ENCODE data around the gene ANLN. TPM values are rescaled to one million over a fixed set of nuclear protein-coding genes. Genes with fewer than 3 reads are reported as not detected.

Gene ANLN, protein sequence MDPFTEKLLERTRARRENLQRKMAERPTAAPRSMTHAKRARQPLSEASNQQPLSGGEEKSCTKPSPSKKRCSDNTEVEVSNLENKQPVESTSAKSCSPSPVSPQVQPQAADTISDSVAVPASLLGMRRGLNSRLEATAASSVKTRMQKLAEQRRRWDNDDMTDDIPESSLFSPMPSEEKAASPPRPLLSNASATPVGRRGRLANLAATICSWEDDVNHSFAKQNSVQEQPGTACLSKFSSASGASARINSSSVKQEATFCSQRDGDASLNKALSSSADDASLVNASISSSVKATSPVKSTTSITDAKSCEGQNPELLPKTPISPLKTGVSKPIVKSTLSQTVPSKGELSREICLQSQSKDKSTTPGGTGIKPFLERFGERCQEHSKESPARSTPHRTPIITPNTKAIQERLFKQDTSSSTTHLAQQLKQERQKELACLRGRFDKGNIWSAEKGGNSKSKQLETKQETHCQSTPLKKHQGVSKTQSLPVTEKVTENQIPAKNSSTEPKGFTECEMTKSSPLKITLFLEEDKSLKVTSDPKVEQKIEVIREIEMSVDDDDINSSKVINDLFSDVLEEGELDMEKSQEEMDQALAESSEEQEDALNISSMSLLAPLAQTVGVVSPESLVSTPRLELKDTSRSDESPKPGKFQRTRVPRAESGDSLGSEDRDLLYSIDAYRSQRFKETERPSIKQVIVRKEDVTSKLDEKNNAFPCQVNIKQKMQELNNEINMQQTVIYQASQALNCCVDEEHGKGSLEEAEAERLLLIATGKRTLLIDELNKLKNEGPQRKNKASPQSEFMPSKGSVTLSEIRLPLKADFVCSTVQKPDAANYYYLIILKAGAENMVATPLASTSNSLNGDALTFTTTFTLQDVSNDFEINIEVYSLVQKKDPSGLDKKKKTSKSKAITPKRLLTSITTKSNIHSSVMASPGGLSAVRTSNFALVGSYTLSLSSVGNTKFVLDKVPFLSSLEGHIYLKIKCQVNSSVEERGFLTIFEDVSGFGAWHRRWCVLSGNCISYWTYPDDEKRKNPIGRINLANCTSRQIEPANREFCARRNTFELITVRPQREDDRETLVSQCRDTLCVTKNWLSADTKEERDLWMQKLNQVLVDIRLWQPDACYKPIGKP
- total RNA-seq: 112 and 119 TPM in 2 replicates
- 16.9 and 28.5 TPM in 2 replicates for polyA plus RNA-seq
- polyA plus RNA-seq (2011; cell fraction: cytosol; rRNA removed): 16.7 and 20.4 TPM in 2 replicates
- polyA plus RNA-seq (2011; cell fraction: nucleus; rRNA removed): 150 and 223 TPM in 2 replicates
- polyA plus RNA-seq (2012): 27.7 and 72.5 TPM in 2 replicates
- 125 and 142 TPM in 2 replicates for polyA minus RNA-seq
- 86.0 TPM for polyA minus RNA-seq (2011; cell fraction: cytosol; rRNA and poly(A)+ RNA removed)
- polyA minus RNA-seq (2011; cell fraction: nucleus; rRNA and poly(A)+ RNA removed): 205 and 464 TPM in 2 replicates
- Bru-seq, nascent RNA: percentile 93 among the genes with signal in this experiment
- BruChase-seq, experiment 1, labeled RNA remaining after a 6-hour chase: percentile 90 among the genes with signal in this experiment
- percentile 85 among the genes with signal in this experiment for BruChase-seq, experiment 2, labeled RNA remaining after a 2-hour chase
- long read RNA-seq, partial matches to known transcripts: 8 of 12 reads
- long read RNA-seq, other reads (novel, unspliced or antisense): 3 of 12 reads

- BruUV-seq (replicated peaks): TSS peak; percentile 53
- H3K4me1 ChIP-seq (ENCODE audit: control insufficient read depth, extremely low read depth, insufficient read depth, low read length): peaks cover 31% of the 10 kb centered on the region
- peaks cover 0 to 2% of the 10 kb centered on the region in 2 experiments for H3K27me3 ChIP-seq (ENCODE audit: control insufficient read depth in 2 of 2, insufficient read depth in 2 of 2, low read length in 2 of 2)
- peak within 1 kb of the TSS; percentile 57 to 91 (median 87) for H3K4me3 ChIP-seq (replicated peaks in 1 of 3; ENCODE audit: insufficient read depth in 1 of 3, low read depth in 1 of 3, low read length in 3 of 3)
- no peaks in the 10 kb centered on the region for H3K36me3 ChIP-seq (ENCODE audit: control insufficient read depth in 2 of 2, extremely low read depth in 1 of 2, insufficient read depth in 2 of 2, low read length in 2 of 2)
- H3K9me1 ChIP-seq (replicated peaks; ENCODE audit: control insufficient read depth, extremely low read depth, insufficient read depth, low read length): no peaks in the 10 kb centered on the region
- dilution Hi-C loops (cut with MboI; ENCODE audit: extremely low pct_ligation_motif_present, low sequenced_read_pairs): no loop called here
- DNase-seq (ENCODE audit: low read depth, low spot score) (peak; percentile 86), FAIRE-seq (peak; percentile 56)
- POLR2A ChIA-PET: interaction anchor here (1.5 kb wide), 1 partner anchor 589 kb away, joined by 4 read pairs; the partner anchor contains the start of gene SEPTIN7
- peak within 1 kb of the TSS; percentile 94 for H2AFZ ChIP-seq (ENCODE audit: low read depth, low read length)
- peak within 1 kb of the TSS; percentile 78 for H3K9ac ChIP-seq (replicated peaks; ENCODE audit: extremely low read depth, insufficient read depth, low read length)
- H3K27ac ChIP-seq (ENCODE audit: insufficient read depth, low read depth, low read length): peak within 1 kb of the TSS; percentile 63
- no peaks in the 10 kb centered on the region for H4K20me1 ChIP-seq (replicated peaks; ENCODE audit: control insufficient read depth, extremely low read depth, insufficient read depth, low read length)
- peak within 1 kb of the TSS; percentile 99 for H3K4me2 ChIP-seq (ENCODE audit: insufficient read depth, low read length)
- TF ChIP-seq POLR2A (IDR thresholded peaks at IDR 0.05; ENCODE audit: low read depth, low read length) (peak; percentile 49), JUN (IDR thresholded peaks at IDR 0.05; ENCODE audit: borderline replicate concordance, insufficient read depth, insufficient read length, low read depth) (no peak), POLR2AphosphoS5 (IDR thresholded peaks at IDR 0.05; ENCODE audit: insufficient read depth, low read depth, low read length) (peak; percentile 83), CTCF (IDR thresholded peaks at IDR 0.05; ENCODE audit: extremely low read depth in 1 of 2, insufficient read depth in 1 of 2, low read depth in 1 of 2, low read length in 2 of 2) (no peak), GATA2 (IDR thresholded peaks at IDR 0.05; ENCODE audit: insufficient read depth, insufficient read length, low read depth, low read length) (no peak), FOS (IDR thresholded peaks at IDR 0.05; ENCODE audit: borderline replicate concordance, insufficient read depth, low read length) (no peak)
- TF ChIP-seq, protein P1, sequence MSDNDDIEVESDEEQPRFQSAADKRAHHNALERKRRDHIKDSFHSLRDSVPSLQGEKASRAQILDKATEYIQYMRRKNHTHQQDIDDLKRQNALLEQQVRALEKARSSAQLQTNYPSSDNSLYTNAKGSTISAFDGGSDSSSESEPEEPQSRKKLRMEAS (IDR thresholded peaks at IDR 0.05; ENCODE audit: insufficient read depth, insufficient read length): peak; percentile 68
- CTCF ChIA-PET: interaction anchor here (1.0 to 5.9 kb wide), 4 partner anchors 23 to 282 kb away, joined by 3 to 26 read pairs (median 4); a partner anchor contains a TSS
- intact Hi-C loops (cut with micrococcal nuclease): loop anchor here (1.0 to 10.0 kb wide), 3 partner anchors 22 to 1355 kb away; partner anchors contain the start of gene DPY19L1
- no peaks in the 10 kb centered on the region for H3K9me3 ChIP-seq (replicated peaks; ENCODE audit: control insufficient read depth, insufficient read depth, low read length)
- H3K79me2 ChIP-seq (ENCODE audit: control insufficient read depth, insufficient read depth, low read length): peaks cover 48% of the 10 kb centered on the region
These were observed at the start of gene ANLN for GRCh38 chr7:36389371-36390198. TSS of gene ANLN (plus strand) at chr7:36389862. CDS start at chr7:36390027, 165 bp downstream.

Measured in endothelial cell of umbilical vein (primary cell).